HepG2 (cell line): ENCODE measurements around the gene FYTTD1. TPM values are rescaled to one million over a fixed set of nuclear protein-coding genes. Genes with fewer than 3 reads are reported as not detected.
A peak's percentile ranks its signal among the peaks of the same experiment; 100 is the strongest.

Source experiments
- ATAC-seq: fragments of 200-7000 bp; cut with Tn5 transposase; 3 replicates; pipeline ENCODE4 v1.9.1; 2020; ENCODE audit warnings: mild to moderate bottlenecking, moderate library complexity
- BruUV-seq: library from RNA; stranded (reverse); fragments of 400-500 nt; replicated peaks from 2 replicates; lab custom pipeline; 2021; lab: Mats Ljungman, UMichigan
- CTCF ChIA-PET: fragments of 300-600 bp; formaldehyde crosslinking; extraction: SDS; loops from one replicate; lab custom pipeline; 2021; ENCODE audit warnings: low total read pairs, inconsistent platforms, low intra/inter-chr PET ratio; lab: Yijun Ruan, JAX
- POLR2A ChIA-PET: fragments of 350-600 bp; sonication (Branson Sonifier 250); formaldehyde crosslinking; loops from one replicate; lab custom pipeline; 2020; ENCODE audit warnings: antibody characterized with exemption, inconsistent platforms; lab: Yijun Ruan, JAX
- DNase-seq: peaks from one replicate; pipeline ENCODE4 v3.0.0-alpha.2; 2015; ENCODE audit warnings: low spot score
- FAIRE-seq: peaks from 3 replicates; lab custom pipeline; 2011; peaks lifted over from hg19 to GRCh38; lab: Jason Lieb, UNC
- H2AFZ ChIP-seq: one replicate; pipeline ENCODE4 v1.6.1; 2011; ENCODE audit warnings: low read length, inconsistent platforms
- H3K27ac ChIP-seq: fragments of 300-600 bp; 3 replicates; pipeline ENCODE4 v1.8.0; 2011; ENCODE audit warnings: mixed run types, mild to moderate bottlenecking, mixed read lengths, low read length, inconsistent platforms; ENCODE audit not compliant: insufficient read depth; ENCODE audit errors: extremely low read length
- H3K27me3 ChIP-seq, 2 experiments: fragments of 200-600 bp in 1 of 2; 2 replicates in 1 of 2; 3 replicates in 1 of 2; pipeline versions ENCODE4 v1.6.0 to v1.8.0; 2011; ENCODE audit warnings: low read length in 2 of 2, mild to moderate bottlenecking in 2 of 2, moderate library complexity in 2 of 2, inconsistent platforms in 1 of 2; ENCODE audit not compliant: insufficient read depth in 2 of 2, control insufficient read depth in 1 of 2
- H3K36me3 ChIP-seq, 2 experiments: fragments of 200-600 bp in 1 of 2; replicated peaks in 1 of 2; 2 replicates in 1 of 2; 3 replicates in 1 of 2; pipeline versions ENCODE4 v1.5.1 to v1.8.0; 2011; ENCODE audit warnings: low read length in 2 of 2, inconsistent platforms in 1 of 2; ENCODE audit not compliant: insufficient read depth in 2 of 2, control insufficient read depth in 1 of 2
- H3K4me1 ChIP-seq: 2 replicates; pipeline ENCODE4 v1.5.1; 2012; ENCODE audit warnings: low read length, inconsistent platforms; ENCODE audit not compliant: insufficient read depth
- H3K4me2 ChIP-seq: 2 replicates; pipeline ENCODE4 v1.6.0; 2011; ENCODE audit warnings: low read depth, low read length, inconsistent platforms
- H3K4me3 ChIP-seq, 3 experiments: fragments of 200-600 bp in 1 of 3; sonication (generic), shearing (Covaris generic) in 1 of 3; replicated peaks in 1 of 3; 2 replicates each; pipeline ENCODE4 v1.5.1; 2011 to 2016; ENCODE audit warnings: low read length in 3 of 3, inconsistent platforms in 2 of 3, low read depth in 2 of 3, mild to moderate bottlenecking in 2 of 3, control low read depth in 1 of 3, mixed read lengths in 1 of 3; ENCODE audit not compliant: insufficient read depth in 1 of 3
- H3K79me2 ChIP-seq: one replicate; pipeline ENCODE4 v1.6.1; 2011; ENCODE audit warnings: low read length, inconsistent platforms; ENCODE audit not compliant: insufficient read depth
- H3K9ac ChIP-seq: 2 replicates; pipeline ENCODE4 v1.6.0; 2011; ENCODE audit warnings: mild to moderate bottlenecking, low read depth, low read length, inconsistent platforms; ENCODE audit not compliant: insufficient read depth
- H3K9me3 ChIP-seq: 2 replicates; pipeline ENCODE4 v1.5.1; 2012; ENCODE audit warnings: mild to moderate bottlenecking, low read length
- H4K20me1 ChIP-seq: 2 replicates; pipeline ENCODE4 v1.6.0; 2011; ENCODE audit warnings: inconsistent platforms, mild to moderate bottlenecking, low read length, moderate library complexity; ENCODE audit not compliant: insufficient read depth
- CHCHD3 ChIP-seq: sonication (generic); formaldehyde crosslinking; IDR thresholded peaks from 2 replicates; pipeline ENCODE4 v1.8.0; 2022; ENCODE audit warnings: mild to moderate bottlenecking, missing genetic modification reagents, moderate library complexity
- HNF1B ChIP-seq: sonication (generic); formaldehyde crosslinking; IDR thresholded peaks from 2 replicates; pipeline ENCODE4 v1.5.1; 2020; ENCODE audit warnings: mild to moderate bottlenecking, moderate library complexity, missing genetic modification reagents
- ISL2 ChIP-seq: sonication (generic); formaldehyde crosslinking; IDR thresholded peaks from 2 replicates; pipeline ENCODE4 v1.5.0; 2020; ENCODE audit warnings: missing genetic modification reagents
- NR2F6 ChIP-seq, 2 experiments: IDR thresholded peaks; 2 replicates each; pipeline ENCODE4 v1.6.1; 2016; ENCODE audit warnings: antibody characterized with exemption in 1 of 2, mild to moderate bottlenecking in 1 of 2
- SATB2 ChIP-seq: sonication (generic); formaldehyde crosslinking; IDR thresholded peaks from 2 replicates; pipeline ENCODE4 v1.5.0; 2020; ENCODE audit warnings: missing genetic modification reagents
- SIX4 ChIP-seq: sonication (generic); formaldehyde crosslinking; IDR thresholded peaks from 2 replicates; pipeline ENCODE4 v1.4.0; 2020; ENCODE audit warnings: missing genetic modification reagents
- WIZ ChIP-seq: sonication (generic); formaldehyde crosslinking; IDR thresholded peaks from 2 replicates; pipeline ENCODE4 v1.5.1; 2020; ENCODE audit warnings: mild to moderate bottlenecking, missing genetic modification reagents
- ZNF570 ChIP-seq: sonication (generic); formaldehyde crosslinking; IDR thresholded peaks from 2 replicates; pipeline ENCODE4 v1.4.0; 2020; ENCODE audit warnings: mild to moderate bottlenecking, missing genetic modification reagents, borderline replicate concordance
- ZNF724P ChIP-seq: sonication (generic); formaldehyde crosslinking; IDR thresholded peaks from 2 replicates; pipeline ENCODE4 v1.8.0; 2022; ENCODE audit warnings: missing genetic modification reagents, borderline replicate concordance
- ZNF781 ChIP-seq: sonication (generic); formaldehyde crosslinking; IDR thresholded peaks from 2 replicates; pipeline ENCODE4 v1.5.1; 2020; ENCODE audit warnings: borderline replicate concordance, mild to moderate bottlenecking, missing genetic modification reagents; ENCODE audit errors: not compliant biosample characterization
- ZSCAN31 ChIP-seq: sonication (generic); formaldehyde crosslinking; IDR thresholded peaks from 2 replicates; pipeline ENCODE4 v1.5.0; 2020; ENCODE audit warnings: low read depth, mild to moderate bottlenecking, missing genetic modification reagents
- WGBS: methylation state at CpG from one replicate; pipeline ENCODE4 v1.1.6; 2017; ENCODE audit warnings: low lambda C conversion rate; 5-methylcytosine and 5-hydroxymethylcytosine counted together
- in situ Hi-C: cut with HindIII; loops from 2 replicates; pipeline ENCODE4 v1.10.0; 2017; ENCODE audit warnings: low pct_unique_long_range_greater_than_20kb; ENCODE audit not compliant: extremely low pct_ligation_motif_present
- intact Hi-C: fragments of 100-400 bp; cut with micrococcal nuclease; formaldehyde crosslinking; loops from one replicate; pipeline ENCODE4 v1.10.0; 2022; ENCODE audit not compliant: unreplicated experiment
- polyA plus RNA-seq, 8 experiments: library from polyadenylated mRNA; depleted of rRNA in 3 of 8; stranded (reverse) in 7 of 8; unstranded in 1 of 8; fragments of >200 nt; fragmentation: Illumina TruSeq in 4 of 8; extraction: Trizol in 4 of 8; gene quantifications; 2 replicates each; pipeline versions ENCODE4 v1.2.1 to v1.2.3, GENCODE V29; 2011 to 2016; ENCODE audit warnings: low read depth in 4 of 8, missing spikeins in 1 of 8, mixed read lengths in 1 of 8; ENCODE audit not compliant: insufficient read depth in 1 of 8
- total RNA-seq, 5 experiments: library from RNA; depleted of rRNA; stranded (reverse); fragments of >200 nt; fragmentation: Illumina TruSeq; extraction: Trizol; gene quantifications; 2 replicates each; pipeline ENCODE4 v1.2.3, GENCODE V29; 2016; ENCODE audit warnings: low read depth in 1 of 5
- TF ChIP-seq, protein P1 (sequence below): sonication (generic); formaldehyde crosslinking; IDR thresholded peaks from 2 replicates; pipeline ENCODE4 v1.4.0; 2020; ENCODE audit warnings: mild to moderate bottlenecking, missing genetic modification reagents
- TF ChIP-seq, protein P2 (sequence below): sonication (generic); formaldehyde crosslinking; IDR thresholded peaks from 2 replicates; pipeline ENCODE4 v1.5.0; 2020; ENCODE audit warnings: mild to moderate bottlenecking, missing genetic modification reagents, borderline replicate concordance
- TF ChIP-seq, protein P3 (sequence below): sonication (generic); formaldehyde crosslinking; IDR thresholded peaks from 2 replicates; pipeline ENCODE4 v1.4.0; 2020; ENCODE audit warnings: mild to moderate bottlenecking, missing genetic modification reagents

FYTTD1 gene
- total and polyA plus RNA-seq, 2 of the 13 experiments (the other 11 are each of a cell fraction or from before 2014, with no cell fraction given) = 6.5 to 28.8 TPM

- TF ChIP-seq, protein P1, sequence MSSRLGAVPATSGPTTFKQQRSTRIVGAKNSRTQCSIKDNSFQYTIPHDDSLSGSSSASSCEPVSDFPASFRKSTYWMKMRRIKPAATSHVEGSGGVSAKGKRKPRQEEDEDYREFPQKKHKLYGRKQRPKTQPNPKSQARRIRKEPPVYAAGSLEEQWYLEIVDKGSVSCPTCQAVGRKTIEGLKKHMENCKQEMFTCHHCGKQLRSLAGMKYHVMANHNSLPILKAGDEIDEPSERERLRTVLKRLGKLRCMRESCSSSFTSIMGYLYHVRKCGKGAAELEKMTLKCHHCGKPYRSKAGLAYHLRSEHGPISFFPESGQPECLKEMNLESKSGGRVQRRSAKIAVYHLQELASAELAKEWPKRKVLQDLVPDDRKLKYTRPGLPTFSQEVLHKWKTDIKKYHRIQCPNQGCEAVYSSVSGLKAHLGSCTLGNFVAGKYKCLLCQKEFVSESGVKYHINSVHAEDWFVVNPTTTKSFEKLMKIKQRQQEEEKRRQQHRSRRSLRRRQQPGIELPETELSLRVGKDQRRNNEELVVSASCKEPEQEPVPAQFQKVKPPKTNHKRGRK (CRISPR knock-in tag) = no peak
- peak; percentile 48; the same call in 1 of the 2 replicates for TF ChIP-seq SATB2
- peak; percentile 81 for TF ChIP-seq NR2F6 (IDR thresholded peaks at IDR 0.05)
- TF ChIP-seq NR2F6 (CRISPR knock-in tag; IDR thresholded peaks at IDR 0.05) = peak; percentile 67
- TF ChIP-seq, all 625 proteins: peak for 142
Measured at GRCh38 chr3:197820550-197821335, 71.1 kb downstream of the FYTTD1 start (continued).

DNA sequence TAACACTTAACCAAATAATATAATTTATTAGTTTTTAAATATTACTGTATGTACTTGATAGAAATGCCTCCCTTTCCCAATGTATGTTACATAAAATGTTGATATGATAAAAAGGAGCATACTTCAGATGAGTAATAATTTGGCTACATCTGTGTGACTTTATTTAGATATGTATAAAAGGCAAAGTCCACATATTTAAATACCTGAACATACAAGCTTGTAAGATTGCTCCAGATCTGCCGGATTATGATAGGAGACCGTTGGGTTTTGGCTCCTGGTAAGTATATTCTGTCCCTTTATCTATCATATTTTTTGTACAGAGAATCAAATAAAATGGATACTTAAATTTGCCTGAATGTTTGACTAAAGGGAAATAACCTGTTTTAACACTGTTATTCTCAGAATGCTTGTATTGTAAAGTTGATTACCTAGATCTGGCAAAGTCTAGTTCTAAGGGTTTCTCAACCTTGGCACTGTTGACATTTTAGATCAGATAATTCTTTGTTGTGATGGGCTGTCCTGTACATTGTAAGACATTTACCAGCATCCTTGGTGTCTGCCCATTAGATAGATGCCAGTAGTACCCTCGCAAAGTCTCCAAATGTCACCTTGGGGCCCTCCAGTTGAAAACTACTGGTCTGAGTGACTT, 79.8 kb downstream of the FYTTD1 start:
- Histone ChIP-seq H3K4me3 (no peak overlapping the region), H3K4me1 (no peaks in the 10 kb centered on the region), H3K9ac (no peak overlapping the region), H3K27ac (no peak overlapping the region), H3K9me3 (no peaks in the 10 kb centered on the region), H4K20me1 (no peaks in the 10 kb centered on the region), H2AFZ (no peak overlapping the region), H3K27me3 (no peaks in the 10 kb centered on the region), H3K4me2 (no peak overlapping the region), H3K79me2 (no peaks in the 10 kb centered on the region), H3K36me3 (peaks cover 8 to 41% of the 10 kb centered on the region in 2 experiments)
- no TSS peak for BruUV-seq
- ChIA-PET CTCF (no interaction called here), POLR2A (no interaction called here)
- no peak for ATAC-seq
- DNase-seq = no peak
- in situ Hi-C loops (no loop called here), intact Hi-C loops (no loop called here)
- 96% methylated on average over 3 of the region's 3 CpGs for WGBS
- no peak for FAIRE-seq
- TF ChIP-seq ZNF781 (CRISPR knock-in tag) = no peak
- no peak for TF ChIP-seq CHCHD3 (CRISPR knock-in tag)
- no peak for TF ChIP-seq ISL2 (CRISPR knock-in tag)
- TF ChIP-seq SIX4 (CRISPR knock-in tag) = no peak
- no peak for TF ChIP-seq ZNF570
- TF ChIP-seq WIZ (CRISPR knock-in tag) = no peak
- TF ChIP-seq, protein P2, sequence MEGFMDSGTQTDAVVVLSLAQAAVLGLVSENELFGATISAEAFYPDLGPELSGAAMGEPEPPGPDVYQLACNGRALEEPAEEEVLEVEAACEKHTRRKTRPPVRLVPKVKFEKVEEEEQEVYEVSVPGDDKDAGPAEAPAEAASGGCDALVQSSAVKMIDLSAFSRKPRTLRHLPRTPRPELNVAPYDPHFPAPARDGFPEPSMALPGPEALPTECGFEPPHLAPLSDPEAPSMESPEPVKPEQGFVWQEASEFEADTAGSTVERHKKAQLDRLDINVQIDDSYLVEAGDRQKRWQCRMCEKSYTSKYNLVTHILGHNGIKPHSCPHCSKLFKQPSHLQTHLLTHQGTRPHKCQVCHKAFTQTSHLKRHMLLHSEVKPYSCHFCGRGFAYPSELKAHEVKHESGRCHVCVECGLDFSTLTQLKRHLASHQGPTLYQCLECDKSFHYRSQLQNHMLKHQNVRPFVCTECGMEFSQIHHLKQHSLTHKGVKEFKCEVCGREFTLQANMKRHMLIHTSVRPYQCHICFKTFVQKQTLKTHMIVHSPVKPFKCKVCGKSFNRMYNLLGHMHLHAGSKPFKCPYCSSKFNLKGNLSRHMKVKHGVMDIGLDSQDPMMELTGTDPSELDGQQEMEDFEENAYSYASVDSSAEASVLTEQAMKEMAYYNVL (CRISPR knock-in tag) = no peak
- no peak for TF ChIP-seq ZSCAN31
- no peak for TF ChIP-seq HNF1B (CRISPR knock-in tag)
- TF ChIP-seq, protein P3, sequence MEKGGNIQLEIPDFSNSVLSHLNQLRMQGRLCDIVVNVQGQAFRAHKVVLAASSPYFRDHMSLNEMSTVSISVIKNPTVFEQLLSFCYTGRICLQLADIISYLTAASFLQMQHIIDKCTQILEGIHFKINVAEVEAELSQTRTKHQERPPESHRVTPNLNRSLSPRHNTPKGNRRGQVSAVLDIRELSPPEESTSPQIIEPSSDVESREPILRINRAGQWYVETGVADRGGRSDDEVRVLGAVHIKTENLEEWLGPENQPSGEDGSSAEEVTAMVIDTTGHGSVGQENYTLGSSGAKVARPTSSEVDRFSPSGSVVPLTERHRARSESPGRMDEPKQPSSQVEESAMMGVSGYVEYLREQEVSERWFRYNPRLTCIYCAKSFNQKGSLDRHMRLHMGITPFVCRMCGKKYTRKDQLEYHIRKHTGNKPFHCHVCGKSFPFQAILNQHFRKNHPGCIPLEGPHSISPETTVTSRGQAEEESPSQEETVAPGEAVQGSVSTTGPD (CRISPR knock-in tag) = no peak
- no peak for TF ChIP-seq ZNF724P (CRISPR knock-in tag)
